ENCODE measurements around the gene FOXJ3.

DNA sequence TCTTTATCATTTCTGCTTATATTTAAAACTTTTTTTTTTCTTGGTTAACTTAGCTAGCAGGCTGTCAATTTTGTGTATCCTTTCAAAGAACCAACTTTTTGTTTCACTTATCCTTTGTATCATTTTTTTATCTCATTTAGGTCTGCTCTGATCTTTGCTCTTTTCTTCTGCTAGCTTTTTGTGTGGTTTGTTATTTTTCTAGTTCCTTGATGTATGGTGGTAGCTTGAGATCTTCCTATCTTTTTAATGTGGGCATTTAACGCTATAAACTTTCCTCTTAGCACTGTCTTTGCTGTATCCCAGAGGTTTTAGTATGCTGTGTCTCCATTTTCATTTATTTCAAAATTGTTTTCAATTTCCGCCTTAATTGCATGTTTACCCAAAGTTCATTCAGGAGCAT lies 36.5 kb downstream of the FOXJ3 start:
- TF ChIP-seq, protein P1, sequence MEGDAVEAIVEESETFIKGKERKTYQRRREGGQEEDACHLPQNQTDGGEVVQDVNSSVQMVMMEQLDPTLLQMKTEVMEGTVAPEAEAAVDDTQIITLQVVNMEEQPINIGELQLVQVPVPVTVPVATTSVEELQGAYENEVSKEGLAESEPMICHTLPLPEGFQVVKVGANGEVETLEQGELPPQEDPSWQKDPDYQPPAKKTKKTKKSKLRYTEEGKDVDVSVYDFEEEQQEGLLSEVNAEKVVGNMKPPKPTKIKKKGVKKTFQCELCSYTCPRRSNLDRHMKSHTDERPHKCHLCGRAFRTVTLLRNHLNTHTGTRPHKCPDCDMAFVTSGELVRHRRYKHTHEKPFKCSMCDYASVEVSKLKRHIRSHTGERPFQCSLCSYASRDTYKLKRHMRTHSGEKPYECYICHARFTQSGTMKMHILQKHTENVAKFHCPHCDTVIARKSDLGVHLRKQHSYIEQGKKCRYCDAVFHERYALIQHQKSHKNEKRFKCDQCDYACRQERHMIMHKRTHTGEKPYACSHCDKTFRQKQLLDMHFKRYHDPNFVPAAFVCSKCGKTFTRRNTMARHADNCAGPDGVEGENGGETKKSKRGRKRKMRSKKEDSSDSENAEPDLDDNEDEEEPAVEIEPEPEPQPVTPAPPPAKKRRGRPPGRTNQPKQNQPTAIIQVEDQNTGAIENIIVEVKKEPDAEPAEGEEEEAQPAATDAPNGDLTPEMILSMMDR (IDR thresholded peaks at IDR 0.05) = no peak
- TF ChIP-seq EP300 (IDR thresholded peaks at IDR 0.05) (no peak), POLR2A (IDR thresholded peaks at IDR 0.05; ENCODE audit: low read depth) (no peak)

Measured in esophagus muscularis mucosa (tissue), 4 donors.